ENCODE measurements around the gene C10orf67. TPM values are rescaled to one million over a fixed set of nuclear protein-coding genes. Genes with fewer than 3 reads are reported as not detected.

C10orf67 gene
- total and polyA plus RNA-seq, 2 experiments from 2014 or later: 0.16 TPM; not detected in 1

DNA sequence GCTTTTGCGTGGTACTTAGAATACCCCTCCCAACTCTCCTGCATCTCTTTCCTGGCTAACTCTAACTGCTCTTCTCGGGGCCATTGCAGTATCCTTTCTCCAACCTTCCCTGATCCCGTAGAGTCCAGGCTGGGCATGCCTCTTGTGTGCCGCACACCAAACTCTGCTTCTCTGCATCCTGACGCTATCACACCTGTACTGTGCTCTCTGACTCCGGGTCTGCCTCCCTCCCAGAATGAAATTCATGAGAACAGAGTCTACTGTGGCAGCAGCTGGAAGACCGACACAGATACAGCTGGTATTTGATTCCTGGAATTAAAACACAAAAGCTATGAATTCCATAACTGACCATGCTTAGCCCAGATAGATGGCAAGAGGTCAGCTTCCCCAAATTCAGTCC lies 60.9 kb downstream of the C10orf67 start:
- no peaks in the 10 kb centered on the region for H4K20me1 ChIP-seq (replicated peaks; ENCODE audit: insufficient read depth)
- 0 out of 2 replicates have a peak overlapping the region, but pooled peaks have one; percentile 45 for H2AFZ ChIP-seq
- H3K4me1 Mint-ChIP-seq: peaks cover 25% of the 10 kb centered on the region; the same call in 2 of the 3 replicates
- H3K9me2 ChIP-seq (ENCODE audit: insufficient read depth): no peaks in the 10 kb centered on the region
- no peak overlapping the region for H3K4me3 Mint-ChIP-seq
- H3K27me3 ChIP-seq (ENCODE audit: insufficient read depth): no peaks in the 10 kb centered on the region
- H3K27ac Mint-ChIP-seq: no peak overlapping the region
- no peaks in the 10 kb centered on the region for H3K79me2 ChIP-seq (replicated peaks; ENCODE audit: insufficient read depth)
- peaks cover 11% of the 10 kb centered on the region for H3K9me3 Mint-ChIP-seq
- no peaks in the 10 kb centered on the region for H3F3A ChIP-seq (replicated peaks; ENCODE audit: low read depth)
- peaks cover 4% of the 10 kb centered on the region for H3K27me3 Mint-ChIP-seq (ENCODE audit: insufficient read depth, low read depth, poor library complexity)
- DNase-seq (ENCODE audit: low spot score): no peak
- no peak for ATAC-seq
- TF ChIP-seq STAT1 (IDR thresholded peaks at IDR 0.05; ENCODE audit: unreplicated experiment) (no peak), ZNF114 (CRISPR knock-in tag; IDR thresholded peaks at IDR 0.05) (no peak)
- TF ChIP-seq, protein P1, sequence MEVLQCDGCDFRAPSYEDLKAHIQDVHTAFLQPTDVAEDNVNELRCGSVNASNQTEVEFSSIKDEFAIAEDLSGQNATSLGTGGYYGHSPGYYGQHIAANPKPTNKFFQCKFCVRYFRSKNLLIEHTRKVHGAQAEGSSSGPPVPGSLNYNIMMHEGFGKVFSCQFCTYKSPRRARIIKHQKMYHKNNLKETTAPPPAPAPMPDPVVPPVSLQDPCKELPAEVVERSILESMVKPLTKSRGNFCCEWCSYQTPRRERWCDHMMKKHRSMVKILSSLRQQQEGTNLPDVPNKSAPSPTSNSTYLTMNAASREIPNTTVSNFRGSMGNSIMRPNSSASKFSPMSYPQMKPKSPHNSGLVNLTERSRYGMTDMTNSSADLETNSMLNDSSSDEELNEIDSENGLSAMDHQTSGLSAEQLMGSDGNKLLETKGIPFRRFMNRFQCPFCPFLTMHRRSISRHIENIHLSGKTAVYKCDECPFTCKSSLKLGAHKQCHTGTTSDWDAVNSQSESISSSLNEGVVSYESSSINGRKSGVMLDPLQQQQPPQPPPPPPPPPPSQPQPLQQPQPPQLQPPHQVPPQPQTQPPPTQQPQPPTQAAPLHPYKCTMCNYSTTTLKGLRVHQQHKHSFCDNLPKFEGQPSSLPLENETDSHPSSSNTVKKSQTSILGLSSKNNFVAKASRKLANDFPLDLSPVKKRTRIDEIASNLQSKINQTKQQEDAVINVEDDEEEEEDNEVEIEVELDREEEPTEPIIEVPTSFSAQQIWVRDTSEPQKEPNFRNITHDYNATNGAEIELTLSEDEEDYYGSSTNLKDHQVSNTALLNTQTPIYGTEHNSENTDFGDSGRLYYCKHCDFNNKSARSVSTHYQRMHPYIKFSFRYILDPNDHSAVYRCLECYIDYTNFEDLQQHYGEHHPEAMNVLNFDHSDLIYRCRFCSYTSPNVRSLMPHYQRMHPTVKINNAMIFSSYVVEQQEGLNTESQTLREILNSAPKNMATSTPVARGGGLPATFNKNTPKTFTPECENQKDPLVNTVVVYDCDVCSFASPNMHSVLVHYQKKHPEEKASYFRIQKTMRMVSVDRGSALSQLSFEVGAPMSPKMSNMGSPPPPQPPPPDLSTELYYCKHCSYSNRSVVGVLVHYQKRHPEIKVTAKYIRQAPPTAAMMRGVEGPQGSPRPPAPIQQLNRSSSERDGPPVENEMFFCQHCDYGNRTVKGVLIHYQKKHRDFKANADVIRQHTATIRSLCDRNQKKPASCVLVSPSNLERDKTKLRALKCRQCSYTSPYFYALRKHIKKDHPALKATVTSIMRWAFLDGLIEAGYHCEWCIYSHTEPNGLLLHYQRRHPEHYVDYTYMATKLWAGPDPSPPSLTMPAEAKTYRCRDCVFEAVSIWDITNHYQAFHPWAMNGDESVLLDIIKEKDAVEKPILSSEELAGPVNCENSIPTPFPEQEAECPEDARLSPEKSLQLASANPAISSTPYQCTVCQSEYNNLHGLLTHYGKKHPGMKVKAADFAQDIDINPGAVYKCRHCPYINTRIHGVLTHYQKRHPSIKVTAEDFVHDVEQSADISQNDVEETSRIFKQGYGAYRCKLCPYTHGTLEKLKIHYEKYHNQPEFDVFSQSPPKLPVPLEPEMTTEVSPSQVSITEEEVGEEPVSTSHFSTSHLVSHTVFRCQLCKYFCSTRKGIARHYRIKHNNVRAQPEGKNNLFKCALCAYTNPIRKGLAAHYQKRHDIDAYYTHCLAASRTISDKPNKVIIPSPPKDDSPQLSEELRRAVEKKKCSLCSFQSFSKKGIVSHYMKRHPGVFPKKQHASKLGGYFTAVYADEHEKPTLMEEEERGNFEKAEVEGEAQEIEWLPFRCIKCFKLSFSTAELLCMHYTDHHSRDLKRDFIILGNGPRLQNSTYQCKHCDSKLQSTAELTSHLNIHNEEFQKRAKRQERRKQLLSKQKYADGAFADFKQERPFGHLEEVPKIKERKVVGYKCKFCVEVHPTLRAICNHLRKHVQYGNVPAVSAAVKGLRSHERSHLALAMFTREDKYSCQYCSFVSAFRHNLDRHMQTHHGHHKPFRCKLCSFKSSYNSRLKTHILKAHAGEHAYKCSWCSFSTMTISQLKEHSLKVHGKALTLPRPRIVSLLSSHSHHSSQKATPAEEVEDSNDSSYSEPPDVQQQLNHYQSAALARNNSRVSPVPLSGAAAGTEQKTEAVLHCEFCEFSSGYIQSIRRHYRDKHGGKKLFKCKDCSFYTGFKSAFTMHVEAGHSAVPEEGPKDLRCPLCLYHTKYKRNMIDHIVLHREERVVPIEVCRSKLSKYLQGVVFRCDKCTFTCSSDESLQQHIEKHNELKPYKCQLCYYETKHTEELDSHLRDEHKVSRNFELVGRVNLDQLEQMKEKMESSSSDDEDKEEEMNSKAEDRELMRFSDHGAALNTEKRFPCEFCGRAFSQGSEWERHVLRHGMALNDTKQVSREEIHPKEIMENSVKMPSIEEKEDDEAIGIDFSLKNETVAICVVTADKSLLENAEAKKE (CRISPR knock-in tag; IDR thresholded peaks at IDR 0.05): no peak
- TF ChIP-seq, protein P2, sequence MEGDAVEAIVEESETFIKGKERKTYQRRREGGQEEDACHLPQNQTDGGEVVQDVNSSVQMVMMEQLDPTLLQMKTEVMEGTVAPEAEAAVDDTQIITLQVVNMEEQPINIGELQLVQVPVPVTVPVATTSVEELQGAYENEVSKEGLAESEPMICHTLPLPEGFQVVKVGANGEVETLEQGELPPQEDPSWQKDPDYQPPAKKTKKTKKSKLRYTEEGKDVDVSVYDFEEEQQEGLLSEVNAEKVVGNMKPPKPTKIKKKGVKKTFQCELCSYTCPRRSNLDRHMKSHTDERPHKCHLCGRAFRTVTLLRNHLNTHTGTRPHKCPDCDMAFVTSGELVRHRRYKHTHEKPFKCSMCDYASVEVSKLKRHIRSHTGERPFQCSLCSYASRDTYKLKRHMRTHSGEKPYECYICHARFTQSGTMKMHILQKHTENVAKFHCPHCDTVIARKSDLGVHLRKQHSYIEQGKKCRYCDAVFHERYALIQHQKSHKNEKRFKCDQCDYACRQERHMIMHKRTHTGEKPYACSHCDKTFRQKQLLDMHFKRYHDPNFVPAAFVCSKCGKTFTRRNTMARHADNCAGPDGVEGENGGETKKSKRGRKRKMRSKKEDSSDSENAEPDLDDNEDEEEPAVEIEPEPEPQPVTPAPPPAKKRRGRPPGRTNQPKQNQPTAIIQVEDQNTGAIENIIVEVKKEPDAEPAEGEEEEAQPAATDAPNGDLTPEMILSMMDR (conservative IDR thresholded peaks at IDR 0.05; ENCODE audit: low read depth in 2 of 2): no peak
- H3K27ac ChIP-seq (ENCODE audit: low read depth): no peak overlapping the region
- H3K4me2 ChIP-seq: no peak overlapping the region
- no peaks in the 10 kb centered on the region for H3K36me3 ChIP-seq (ENCODE audit: insufficient read depth)
- peaks cover 23% of the 10 kb centered on the region for H3K4me1 ChIP-seq (ENCODE audit: insufficient read depth)
- H3K36me3 Mint-ChIP-seq (ENCODE audit: low read depth): no peaks in the 10 kb centered on the region
- no peak overlapping the region for H3K4me3 ChIP-seq
